H1 (cell line): Measurements from ENCODE around the gene DGUOK.

ENCODE experiments used
- CHD1 ChIP-seq: IDR thresholded peaks from 2 replicates; pipeline ENCODE4 v1.6.1; 2012; ENCODE audit warnings: low read depth, low read length, improper control_type of control experiment
- CREB1 ChIP-seq: IDR thresholded peaks from 2 replicates; pipeline ENCODE4 v1.6.1; 2012; ENCODE audit warnings: inconsistent platforms
- CTCF ChIP-seq, 3 experiments: IDR thresholded peaks; 1 replicate in 2 of 3; 2 replicates in 1 of 3; pipeline versions ENCODE4 v1.5.1 to v1.6.1; 2011; ENCODE audit warnings: low read length in 3 of 3, mild to moderate bottlenecking in 3 of 3, inconsistent platforms in 2 of 3, low read depth in 1 of 3, moderate library complexity in 1 of 3; ENCODE audit not compliant: insufficient read depth in 1 of 3; ENCODE audit errors: control extremely low read depth in 1 of 3
- EP300 ChIP-seq, 2 experiments: IDR thresholded peaks; 1 replicate in 1 of 2; 2 replicates in 1 of 2; pipeline ENCODE4 v1.6.1; 2011 to 2012; ENCODE audit warnings: low read depth in 2 of 2, low read length in 2 of 2, mild to moderate bottlenecking in 2 of 2, borderline replicate concordance in 1 of 2, inconsistent platforms in 1 of 2, moderate library complexity in 1 of 2
- POLR2A ChIP-seq, 2 experiments: IDR thresholded peaks; 1 replicate in 1 of 2; 2 replicates in 1 of 2; pipeline ENCODE4 v1.6.1; 2011; ENCODE audit warnings: low read depth in 2 of 2, low read length in 2 of 2, mild to moderate bottlenecking in 2 of 2; ENCODE audit errors: control extremely low read depth in 1 of 2
- RAD21 ChIP-seq, 2 experiments: IDR thresholded peaks in 1 of 2; conservative IDR thresholded peaks in 1 of 2; 2 replicates each; pipeline ENCODE4 v1.6.1; 2011; ENCODE audit warnings: low read depth in 2 of 2, low read length in 2 of 2, improper control_type of control experiment in 1 of 2, inconsistent platforms in 1 of 2, mild to moderate bottlenecking in 1 of 2, moderate library complexity in 1 of 2
- SIN3A ChIP-seq, 2 experiments: IDR thresholded peaks in 1 of 2; conservative IDR thresholded peaks in 1 of 2; 2 replicates each; pipeline ENCODE4 v1.6.1; 2011 to 2012; ENCODE audit warnings: low read length in 2 of 2, improper control_type of control experiment in 1 of 2, low read depth in 1 of 2, mild to moderate bottlenecking in 1 of 2
- SIX5 ChIP-seq: IDR thresholded peaks from 2 replicates; pipeline ENCODE4 v1.6.1; 2011; ENCODE audit warnings: mild to moderate bottlenecking, low read depth, low read length
- TCF12 ChIP-seq: IDR thresholded peaks from 2 replicates; pipeline ENCODE4 v1.6.1; 2011; ENCODE audit warnings: low read depth, mild to moderate bottlenecking, low read length

- no peak for TF ChIP-seq SIN3A (conservative IDR thresholded peaks at IDR 0.05 in 1 of 2, IDR thresholded peaks at IDR 0.05 in 1 of 2; ENCODE audit: low read depth in 1 of 2, low read length in 2 of 2)
- TF ChIP-seq POLR2A (IDR thresholded peaks at IDR 0.05; ENCODE audit: control extremely low read depth in 1 of 2, low read depth in 2 of 2, low read length in 2 of 2) = no peak
- TF ChIP-seq SIX5 = no peak
- no peak for TF ChIP-seq CHD1
- no peak for TF ChIP-seq CTCF (IDR thresholded peaks at IDR 0.05; ENCODE audit: control extremely low read depth in 1 of 3, insufficient read depth in 1 of 3, low read depth in 1 of 3, low read length in 3 of 3)
- TF ChIP-seq CREB1 = no peak
- TF ChIP-seq RAD21 (IDR thresholded peaks at IDR 0.05 in 1 of 2, conservative IDR thresholded peaks at IDR 0.05 in 1 of 2; ENCODE audit: low read depth in 2 of 2, low read length in 2 of 2) = no peak
- TF ChIP-seq TCF12 = no peak
- no peak for TF ChIP-seq EP300 (IDR thresholded peaks at IDR 0.05; ENCODE audit: borderline replicate concordance in 1 of 2, low read depth in 2 of 2, low read length in 2 of 2)
Measured at GRCh38 chr2:73961274-73961673, 34.6 kb downstream of the DGUOK start.
